Measurements from ENCODE around the gene MEF2C. TPM values are rescaled to one million over a fixed set of nuclear protein-coding genes. Genes with fewer than 3 reads are reported as not detected.

The MEF2C gene
- total and polyA plus RNA-seq, 3 experiments from 2014 or later = 0.31 to 0.85 TPM; not detected in 1

DNA sequence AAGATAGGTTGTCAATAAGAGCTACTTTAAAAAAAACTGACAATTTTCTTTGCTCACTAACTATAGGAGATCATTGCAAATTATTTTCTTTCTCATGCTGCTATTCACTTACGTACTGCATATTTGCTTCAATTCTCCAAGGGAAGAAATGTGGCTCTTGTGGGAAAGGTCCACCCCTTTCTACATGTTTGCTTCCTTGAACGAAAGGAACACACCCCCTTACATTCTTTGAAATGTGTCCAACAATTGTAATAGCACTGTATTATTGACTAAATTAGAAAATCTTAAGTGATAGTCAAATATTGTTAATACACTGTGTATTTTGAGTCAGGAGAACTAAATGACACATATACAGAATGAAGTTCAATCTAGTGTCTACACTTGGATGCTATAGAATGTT, 5.2 kb downstream of the MEF2C start:
- no peaks in the 10 kb centered on the region for H3K9me3 Mint-ChIP-seq
- no peak overlapping the region for H3K4me3 Mint-ChIP-seq
- H3K36me3 ChIP-seq (ENCODE audit: insufficient read depth, low read length) = no peaks in the 10 kb centered on the region
- no peaks in the 10 kb centered on the region for H3K36me3 Mint-ChIP-seq
- no peak for DNase-seq
- ChIA-PET CTCF (no interaction called here), POLR2A (no interaction called here)
- no peaks in the 10 kb centered on the region for H3K4me1 ChIP-seq (ENCODE audit: insufficient read depth, low read length)
- H3K4me1 Mint-ChIP-seq = peaks cover 6 to 8% (median 7%) of the 10 kb centered on the region in 3 donors
- H3K27me3 Mint-ChIP-seq = peaks cover 5 to 28% of the 10 kb centered on the region in 2 donors
- no peaks in the 10 kb centered on the region for H3K27me3 ChIP-seq (ENCODE audit: insufficient read depth, low read length, poor library complexity, severe bottlenecking)
- H3K27ac Mint-ChIP-seq = no peak overlapping the region
- H3K27ac ChIP-seq (ENCODE audit: low read depth, low read length) = no peak overlapping the region
- H3K9me3 ChIP-seq (ENCODE audit: low read length) = no peaks in the 10 kb centered on the region
- no peak overlapping the region for H3K4me3 ChIP-seq (ENCODE audit: low read length)

GRCh38 chr5:88876714-88877113, 6.3 kb downstream of the MEF2C start:
- no peaks in the 10 kb centered on the region for H3K9me3 ChIP-seq (ENCODE audit: low read length)
- H3K4me1 ChIP-seq (ENCODE audit: insufficient read depth, low read length) = no peaks in the 10 kb centered on the region
- Mint-ChIP-seq H3K27ac (no peak overlapping the region), H3K27me3 (peaks cover 2 to 17% of the 10 kb centered on the region in 2 donors), H3K36me3 (no peaks in the 10 kb centered on the region), H3K9me3 (no peaks in the 10 kb centered on the region), H3K4me3 (no peak overlapping the region), H3K4me1 (no peaks in the 10 kb centered on the region)
- ChIA-PET POLR2A (no interaction called here), CTCF (no interaction called here)
- no peak overlapping the region for H3K27ac ChIP-seq (ENCODE audit: low read depth, low read length)
- no peak overlapping the region for H3K4me3 ChIP-seq (ENCODE audit: low read length)
- DNase-seq = no peak
- no peaks in the 10 kb centered on the region for H3K36me3 ChIP-seq (ENCODE audit: insufficient read depth, low read length)
- no peaks in the 10 kb centered on the region for H3K27me3 ChIP-seq (ENCODE audit: insufficient read depth, low read length, poor library complexity, severe bottlenecking)

GRCh38 chr5:88875341-88876234, 7.4 kb downstream of the MEF2C start:
- no peaks in the 10 kb centered on the region for H3K36me3 Mint-ChIP-seq
- Histone ChIP-seq H3K27me3 (ENCODE audit: insufficient read depth, low read length, poor library complexity, severe bottlenecking) (no peaks in the 10 kb centered on the region), H3K9me3 (ENCODE audit: low read length) (no peaks in the 10 kb centered on the region), H3K4me1 (ENCODE audit: insufficient read depth, low read length) (no peaks in the 10 kb centered on the region), H3K36me3 (ENCODE audit: insufficient read depth, low read length) (no peaks in the 10 kb centered on the region), H3K27ac (ENCODE audit: low read depth, low read length) (no peak overlapping the region), H3K4me3 (ENCODE audit: low read length) (no peak overlapping the region)
- H3K27ac Mint-ChIP-seq = no peak overlapping the region
- no peaks in the 10 kb centered on the region for H3K4me1 Mint-ChIP-seq
- POLR2A ChIA-PET = no interaction called here
- H3K9me3 Mint-ChIP-seq = no peaks in the 10 kb centered on the region
- DNase-seq = no peak
- H3K4me3 Mint-ChIP-seq = no peak overlapping the region
- H3K27me3 Mint-ChIP-seq = peaks cover 0 to 9% of the 10 kb centered on the region in 2 donors
- CTCF ChIA-PET = no interaction called here

DNA sequence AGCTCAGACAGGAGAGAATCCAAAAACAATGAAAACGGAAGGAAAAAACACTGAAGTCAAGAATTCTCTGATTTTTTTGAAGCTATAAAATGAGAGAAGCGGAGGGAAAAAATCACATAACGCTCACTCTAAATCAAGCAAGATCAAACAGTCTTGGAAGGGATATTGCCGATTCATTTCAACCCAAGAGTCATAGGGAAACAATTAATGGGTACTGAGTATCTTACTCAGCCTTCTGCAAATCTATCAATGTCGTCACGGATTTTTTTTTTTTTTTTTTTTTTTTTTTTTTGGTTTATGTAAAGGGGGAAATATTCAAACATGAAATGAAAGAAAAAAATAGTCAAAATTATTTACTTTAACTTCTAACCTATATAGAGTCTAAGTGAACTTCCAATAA, 9.5 kb downstream of the MEF2C start:
- Mint-ChIP-seq H3K4me3 (no peak overlapping the region), H3K27ac (no peak overlapping the region), H3K36me3 (no peaks in the 10 kb centered on the region), H3K27me3 (no peaks in the 10 kb centered on the region), H3K4me1 (no peaks in the 10 kb centered on the region), H3K9me3 (no peaks in the 10 kb centered on the region)
- H3K27me3 ChIP-seq (ENCODE audit: insufficient read depth, low read length, poor library complexity, severe bottlenecking) = no peaks in the 10 kb centered on the region
- H3K36me3 ChIP-seq (ENCODE audit: insufficient read depth, low read length) = no peaks in the 10 kb centered on the region
- ChIA-PET CTCF (no interaction called here), POLR2A (no interaction called here)
- no peak overlapping the region for H3K4me3 ChIP-seq (ENCODE audit: low read length)
- no peak for DNase-seq
- H3K9me3 ChIP-seq (ENCODE audit: low read length) = no peaks in the 10 kb centered on the region
- no peak overlapping the region for H3K27ac ChIP-seq (ENCODE audit: low read depth, low read length)
- H3K4me1 ChIP-seq (ENCODE audit: insufficient read depth, low read length) = no peaks in the 10 kb centered on the region

- H3K9me3 Mint-ChIP-seq = no peaks in the 10 kb centered on the region
- no peak overlapping the region for H3K27ac Mint-ChIP-seq
- ChIA-PET POLR2A (no interaction called here), CTCF (no interaction called here)
- Histone ChIP-seq H3K4me3 (ENCODE audit: low read length) (no peak overlapping the region), H3K36me3 (ENCODE audit: insufficient read depth, low read length) (no peaks in the 10 kb centered on the region), H3K27ac (ENCODE audit: low read depth, low read length) (no peak overlapping the region), H3K9me3 (ENCODE audit: low read length) (no peaks in the 10 kb centered on the region), H3K27me3 (ENCODE audit: insufficient read depth, low read length, poor library complexity, severe bottlenecking) (no peaks in the 10 kb centered on the region), H3K4me1 (ENCODE audit: insufficient read depth, low read length) (no peaks in the 10 kb centered on the region)
- no peaks in the 10 kb centered on the region for H3K27me3 Mint-ChIP-seq
- no peaks in the 10 kb centered on the region for H3K36me3 Mint-ChIP-seq
- no peak for DNase-seq
- H3K4me3 Mint-ChIP-seq = no peak overlapping the region
- no peaks in the 10 kb centered on the region for H3K4me1 Mint-ChIP-seq
Observed at GRCh38 chr5:88872971-88873370, 10.0 kb downstream of the MEF2C start.

DNA sequence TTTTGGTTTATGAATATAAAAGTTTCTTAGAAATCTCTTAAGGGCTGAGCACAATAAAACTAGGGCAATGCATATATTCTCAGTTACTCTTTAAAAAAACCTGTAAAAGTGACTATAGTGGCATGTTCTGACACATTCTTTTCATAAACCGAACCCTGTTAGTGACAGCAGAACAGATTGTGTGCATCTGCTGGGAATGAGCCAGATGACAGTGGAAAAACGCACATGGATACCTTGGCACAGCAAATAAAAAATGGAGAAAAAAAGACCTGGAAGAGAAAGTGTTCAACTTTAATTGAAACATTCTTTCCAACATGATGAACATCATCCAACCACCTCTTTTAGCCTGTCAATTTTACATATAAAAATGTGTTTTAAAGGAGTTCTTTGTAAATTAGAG, 12.7 kb downstream of the MEF2C start:
- Mint-ChIP-seq H3K27me3 (no peaks in the 10 kb centered on the region), H3K4me3 (no peak overlapping the region), H3K36me3 (no peaks in the 10 kb centered on the region), H3K9me3 (no peaks in the 10 kb centered on the region), H3K4me1 (no peaks in the 10 kb centered on the region), H3K27ac (no peak overlapping the region)
- Histone ChIP-seq H3K4me1 (ENCODE audit: insufficient read depth, low read length) (no peaks in the 10 kb centered on the region), H3K9me3 (ENCODE audit: low read length) (no peaks in the 10 kb centered on the region), H3K36me3 (ENCODE audit: insufficient read depth, low read length) (no peaks in the 10 kb centered on the region), H3K27ac (ENCODE audit: low read depth, low read length) (no peak overlapping the region), H3K4me3 (ENCODE audit: low read length) (no peak overlapping the region), H3K27me3 (ENCODE audit: insufficient read depth, low read length, poor library complexity, severe bottlenecking) (no peaks in the 10 kb centered on the region)
- no peak for DNase-seq
- CTCF ChIA-PET = no interaction called here
- POLR2A ChIA-PET = no interaction called here

GRCh38 chr5:88868468-88869068, 14.4 kb downstream of the MEF2C start:
- CTCF ChIA-PET = no interaction called here

DNA sequence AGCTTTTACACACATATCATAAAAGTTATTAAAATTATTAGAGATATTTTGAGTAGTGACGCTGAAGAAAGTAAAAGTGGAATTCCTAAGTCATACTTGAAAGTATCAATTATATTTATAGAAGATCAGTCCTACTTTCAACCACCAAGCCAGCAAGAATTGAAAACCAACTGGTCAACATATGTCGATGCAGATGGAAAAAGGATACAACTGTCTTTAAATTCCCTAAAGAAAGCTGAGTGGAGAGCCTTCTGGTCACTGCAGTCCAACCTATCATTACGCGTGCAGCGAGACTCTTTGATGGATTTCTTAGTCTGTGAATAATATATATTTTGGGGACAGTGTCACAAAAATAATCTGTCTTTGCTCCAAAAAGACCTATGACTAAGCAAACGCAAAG, 15.3 kb downstream of the MEF2C start:
- Mint-ChIP-seq H3K27me3 (no peaks in the 10 kb centered on the region), H3K36me3 (no peaks in the 10 kb centered on the region), H3K27ac (no peak overlapping the region), H3K4me1 (no peaks in the 10 kb centered on the region), H3K9me3 (no peaks in the 10 kb centered on the region), H3K4me3 (no peak overlapping the region)
- Histone ChIP-seq H3K36me3 (ENCODE audit: insufficient read depth, low read length) (no peaks in the 10 kb centered on the region), H3K4me3 (ENCODE audit: low read length) (no peak overlapping the region), H3K27me3 (ENCODE audit: insufficient read depth, low read length, poor library complexity, severe bottlenecking) (no peaks in the 10 kb centered on the region), H3K27ac (ENCODE audit: low read depth, low read length) (no peak overlapping the region), H3K9me3 (ENCODE audit: low read length) (no peaks in the 10 kb centered on the region), H3K4me1 (ENCODE audit: insufficient read depth, low read length) (no peaks in the 10 kb centered on the region)
- no peak for DNase-seq
- POLR2A ChIA-PET = no interaction called here
- CTCF ChIA-PET = no interaction called here

More at GRCh38 chr5:88868468-88869068, 14.4 kb downstream of the MEF2C start:
- no peak overlapping the region for H3K27ac Mint-ChIP-seq
- H3K4me3 ChIP-seq (ENCODE audit: low read length) = no peak overlapping the region
- H3K27me3 Mint-ChIP-seq = no peaks in the 10 kb centered on the region
- no peak for DNase-seq
- no peak overlapping the region for H3K4me3 Mint-ChIP-seq
- H3K4me1 ChIP-seq (ENCODE audit: insufficient read depth, low read length) = no peaks in the 10 kb centered on the region
- H3K27ac ChIP-seq (ENCODE audit: low read depth, low read length) = no peak overlapping the region
- H3K9me3 ChIP-seq (ENCODE audit: low read length) = no peaks in the 10 kb centered on the region
- H3K36me3 Mint-ChIP-seq = no peaks in the 10 kb centered on the region
- H3K9me3 Mint-ChIP-seq = no peaks in the 10 kb centered on the region
- no peaks in the 10 kb centered on the region for H3K27me3 ChIP-seq (ENCODE audit: insufficient read depth, low read length, poor library complexity, severe bottlenecking)
- POLR2A ChIA-PET = no interaction called here
- H3K36me3 ChIP-seq (ENCODE audit: insufficient read depth, low read length) = no peaks in the 10 kb centered on the region
- H3K4me1 Mint-ChIP-seq = no peaks in the 10 kb centered on the region
